ENCODE data around the gene RFX5. TPM values are rescaled to one million over a fixed set of nuclear protein-coding genes. Genes with fewer than 3 reads are reported as not detected.

RFX5 gene
- total RNA-seq, 2 donors from 2014 or later: 28.6 to 44.1 TPM

DNA sequence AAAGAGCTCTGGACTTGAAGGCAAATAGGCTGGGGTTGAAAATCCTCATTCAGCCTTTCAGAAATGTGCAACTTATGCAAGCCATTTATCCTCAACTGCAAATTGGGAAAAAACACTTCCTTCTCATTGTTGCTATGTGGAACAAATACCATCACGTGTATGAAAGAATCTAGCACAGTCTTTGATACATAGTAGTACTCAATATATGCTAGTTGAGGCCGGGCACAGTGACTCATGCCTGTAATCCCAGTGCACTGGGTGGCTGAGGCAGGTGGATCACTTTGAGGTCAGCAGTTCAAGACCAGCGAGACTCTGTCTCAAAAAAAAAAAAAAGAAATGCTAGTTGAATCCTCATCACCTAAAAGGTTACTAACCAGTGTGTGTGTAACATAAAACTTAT is 28.1 kb downstream of the RFX5 start:
- TF ChIP-seq, protein P1, sequence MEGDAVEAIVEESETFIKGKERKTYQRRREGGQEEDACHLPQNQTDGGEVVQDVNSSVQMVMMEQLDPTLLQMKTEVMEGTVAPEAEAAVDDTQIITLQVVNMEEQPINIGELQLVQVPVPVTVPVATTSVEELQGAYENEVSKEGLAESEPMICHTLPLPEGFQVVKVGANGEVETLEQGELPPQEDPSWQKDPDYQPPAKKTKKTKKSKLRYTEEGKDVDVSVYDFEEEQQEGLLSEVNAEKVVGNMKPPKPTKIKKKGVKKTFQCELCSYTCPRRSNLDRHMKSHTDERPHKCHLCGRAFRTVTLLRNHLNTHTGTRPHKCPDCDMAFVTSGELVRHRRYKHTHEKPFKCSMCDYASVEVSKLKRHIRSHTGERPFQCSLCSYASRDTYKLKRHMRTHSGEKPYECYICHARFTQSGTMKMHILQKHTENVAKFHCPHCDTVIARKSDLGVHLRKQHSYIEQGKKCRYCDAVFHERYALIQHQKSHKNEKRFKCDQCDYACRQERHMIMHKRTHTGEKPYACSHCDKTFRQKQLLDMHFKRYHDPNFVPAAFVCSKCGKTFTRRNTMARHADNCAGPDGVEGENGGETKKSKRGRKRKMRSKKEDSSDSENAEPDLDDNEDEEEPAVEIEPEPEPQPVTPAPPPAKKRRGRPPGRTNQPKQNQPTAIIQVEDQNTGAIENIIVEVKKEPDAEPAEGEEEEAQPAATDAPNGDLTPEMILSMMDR (IDR thresholded peaks at IDR 0.05): no peak
- Histone ChIP-seq H3K36me3 (peaks cover 5% of the 10 kb centered on the region), H3K9me3 (no peaks in the 10 kb centered on the region), H3K27me3 (no peaks in the 10 kb centered on the region), H3K4me3 (no peak overlapping the region), H3K9ac (ENCODE audit: low read depth in 2 of 2, low read length in 2 of 2) (no peak overlapping the region), H3K27ac (no peak overlapping the region), H3K4me1 (no peaks in the 10 kb centered on the region)
- no peak for DNase-seq
- intact Hi-C loops (cut with DNase I): no loop called here

DNA sequence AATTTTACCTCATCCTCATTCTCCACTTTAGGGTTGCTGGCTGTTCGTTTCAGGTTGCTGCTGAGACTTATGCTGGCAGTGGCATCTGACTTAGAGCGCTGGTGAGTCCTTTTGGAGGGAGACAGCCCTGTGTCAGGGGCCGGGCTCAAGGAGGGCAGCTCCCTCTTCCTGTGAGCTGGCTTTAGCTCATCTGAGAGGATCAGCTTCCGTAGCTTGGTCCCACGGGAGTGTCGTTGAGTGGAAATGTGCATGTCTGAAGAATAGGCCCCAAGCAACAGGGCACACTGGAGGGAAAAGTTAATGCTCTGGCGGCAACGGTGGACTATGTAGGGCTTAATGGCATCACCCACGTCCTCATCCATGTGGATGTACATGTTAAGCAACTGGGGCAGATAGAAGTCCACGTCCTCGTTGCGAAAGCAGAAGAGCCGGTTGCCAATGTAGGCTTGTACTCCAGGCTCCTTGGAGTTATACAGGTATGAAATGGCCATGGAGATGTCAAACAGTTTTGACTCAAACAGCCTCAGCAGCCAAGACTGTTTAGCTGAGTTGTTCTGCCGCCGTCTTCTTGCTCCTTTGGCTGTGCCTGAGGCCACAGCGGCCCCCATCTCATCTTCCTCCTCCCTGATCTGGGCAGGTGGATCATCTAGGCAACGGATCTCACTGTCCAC is 31.4 kb downstream of the RFX5 start:
- DNase-seq: no peak
- Histone ChIP-seq H3K9me3 (no peaks in the 10 kb centered on the region), H3K27ac (no peak overlapping the region), H3K4me3 (no peak overlapping the region), H3K4me1 (no peaks in the 10 kb centered on the region), H3K27me3 (no peaks in the 10 kb centered on the region), H3K9ac (ENCODE audit: low read depth in 2 of 2, low read length in 2 of 2) (no peak overlapping the region), H3K36me3 (peaks cover 5% of the 10 kb centered on the region)
- TF ChIP-seq, protein P1 (IDR thresholded peaks at IDR 0.05): no peak
- intact Hi-C loops (cut with DNase I): no loop called here

DNA sequence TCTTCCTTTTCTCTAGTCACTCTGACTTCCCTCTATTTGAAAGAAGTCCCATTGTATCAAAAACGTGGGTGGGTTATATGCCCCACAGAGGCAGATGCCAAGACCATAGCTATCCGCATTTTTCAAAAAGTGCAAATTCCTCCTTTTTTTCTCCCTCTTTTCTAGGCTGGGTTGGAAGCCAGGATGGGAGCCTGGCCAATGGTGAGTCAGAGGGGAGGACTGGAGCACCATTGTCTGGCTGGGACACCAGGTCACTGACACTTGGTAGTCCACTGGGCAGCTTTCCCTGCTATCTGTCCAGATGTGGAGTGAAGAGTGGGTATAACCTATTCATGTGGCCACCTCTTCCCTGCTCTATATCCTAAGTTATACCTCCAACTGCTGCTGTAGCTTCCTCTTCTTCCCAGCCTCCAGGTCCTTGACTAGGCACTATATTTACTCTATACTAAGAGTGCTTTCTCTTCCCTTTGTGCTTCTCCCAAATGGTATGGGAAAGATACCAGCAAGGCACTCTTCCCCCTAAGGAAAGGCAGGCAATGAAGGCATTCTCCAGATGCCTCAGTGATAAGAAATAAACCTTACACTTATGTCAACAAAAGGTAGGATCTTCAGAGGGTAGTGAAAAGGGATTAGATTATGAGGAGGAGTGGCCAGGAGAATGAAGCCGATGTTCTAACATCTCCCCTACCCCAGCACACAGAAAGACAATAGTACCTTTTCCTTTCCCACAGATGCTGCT is 32.7 kb downstream of the RFX5 start:
- Histone ChIP-seq H3K9me3 (no peaks in the 10 kb centered on the region), H3K9ac (ENCODE audit: low read depth in 2 of 2, low read length in 2 of 2) (no peak overlapping the region)

DNA sequence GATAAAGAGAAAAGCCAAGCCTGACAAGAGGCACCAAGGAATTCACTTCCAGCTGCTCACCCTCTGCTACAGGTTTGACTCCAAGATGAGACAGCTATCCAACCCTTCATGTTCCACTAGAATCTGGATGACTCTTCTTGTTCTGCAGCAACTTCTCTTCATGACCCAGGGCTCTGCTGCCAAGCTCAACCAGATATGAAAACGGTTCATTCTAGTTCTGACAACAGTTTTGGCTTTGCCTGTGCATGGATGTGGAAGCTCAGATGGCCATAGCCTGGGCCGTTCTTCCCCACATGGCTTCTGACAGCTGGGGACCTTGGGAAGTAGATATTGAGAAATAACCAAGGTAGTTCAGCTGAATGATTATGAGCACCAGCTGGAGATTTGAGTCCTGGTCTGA is 33.6 kb downstream of the RFX5 start:
- H3K9me3 ChIP-seq: no peaks in the 10 kb centered on the region
- no peak overlapping the region for H3K27ac ChIP-seq
- H3K36me3 ChIP-seq: peaks cover 5% of the 10 kb centered on the region
- TF ChIP-seq, protein P1 (IDR thresholded peaks at IDR 0.05): no peak
- intact Hi-C loops (cut with DNase I): no loop called here
- DNase-seq: no peak
- H3K4me1 ChIP-seq: no peaks in the 10 kb centered on the region
- H3K27me3 ChIP-seq: no peaks in the 10 kb centered on the region
- H3K4me3 ChIP-seq: no peak overlapping the region
- no peak overlapping the region for H3K9ac ChIP-seq (ENCODE audit: low read depth in 2 of 2, low read length in 2 of 2)

More for the DNA sequence above, 32.7 kb downstream of the RFX5 start:
- TF ChIP-seq, protein P1 (IDR thresholded peaks at IDR 0.05): no peak
- Histone ChIP-seq H3K36me3 (peaks cover 5% of the 10 kb centered on the region), H3K27me3 (no peaks in the 10 kb centered on the region), H3K27ac (no peak overlapping the region), H3K4me1 (no peaks in the 10 kb centered on the region), H3K4me3 (no peak overlapping the region)
- intact Hi-C loops (cut with DNase I): no loop called here
- peak; percentile 61 for DNase-seq

DNA sequence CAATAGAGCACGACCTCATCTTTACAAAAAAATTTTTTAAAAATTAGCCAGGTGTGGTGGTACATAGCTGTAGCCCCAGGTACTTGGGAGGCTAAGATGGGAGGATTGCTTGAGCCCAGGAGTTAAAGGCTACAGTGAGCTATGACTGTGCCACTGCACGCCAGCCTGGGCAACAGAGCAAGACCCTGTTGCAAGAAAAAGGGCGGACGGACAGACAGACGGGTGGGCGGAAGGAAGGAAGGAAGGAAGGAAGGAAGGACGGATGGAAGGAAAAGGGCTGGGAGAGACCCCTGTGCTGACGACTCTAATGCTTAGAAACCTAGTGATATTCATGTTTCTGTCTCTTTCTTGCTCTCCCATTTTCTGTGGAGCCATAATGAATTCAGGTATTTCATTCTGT is 34.2 kb downstream of the RFX5 start:
- TF ChIP-seq, protein P1 (IDR thresholded peaks at IDR 0.05): no peak
- Histone ChIP-seq H3K9me3 (no peaks in the 10 kb centered on the region), H3K36me3 (peaks cover 8% of the 10 kb centered on the region), H3K9ac (ENCODE audit: low read depth in 2 of 2, low read length in 2 of 2) (no peak overlapping the region), H3K4me1 (no peaks in the 10 kb centered on the region), H3K27ac (no peak overlapping the region), H3K4me3 (no peak overlapping the region), H3K27me3 (no peaks in the 10 kb centered on the region)
- intact Hi-C loops (cut with DNase I): no loop called here
- DNase-seq: no peak

Measured in colonic mucosa (tissue), 4 donors.